ENCODE results near the gene RAB34. TPM values are rescaled to one million over a fixed set of nuclear protein-coding genes. Genes with fewer than 3 reads are reported as not detected.
"Not testable (repeated sequence)": the region's sequence is repeated elsewhere in the genome, so short reads cannot be mapped to it uniquely, and the experiment has no call there.

Gene RAB34
- polyA plus RNA-seq, 3 donors, result 66.7 to 93.3 (median 79.1) TPM

- H3K9me3 ChIP-seq (replicated peaks in 1 of 2; ENCODE audit: control insufficient read depth in 1 of 2, insufficient read depth in 1 of 2, low read length in 2 of 2), result no peaks in the 10 kb centered on the region
- no peak overlapping the region for H3K4me2 ChIP-seq (replicated peaks; ENCODE audit: extremely low read depth, low read length, poor library complexity, severe bottlenecking)
- H4K20me1 ChIP-seq (ENCODE audit: insufficient read depth, low read length), result no peaks in the 10 kb centered on the region
- Mint-ChIP-seq H3K9me3 (peaks cover 0 to 3% (median 0%) of the 10 kb centered on the region in 7 donors), H3K27ac (no peak overlapping the region), H3K27me3 (ENCODE audit: low read depth in 3 of 3) (peaks cover 6 to 21% (median 8%) of the 10 kb centered on the region in 3 donors), H3K4me3 (no peak overlapping the region), H3K4me1 (peaks cover 19% of the 10 kb centered on the region), H3K36me3 (peaks cover 15 to 16% of the 10 kb centered on the region in 2 donors)
- H3K79me2 ChIP-seq (ENCODE audit: insufficient read depth, low read length), result no peaks in the 10 kb centered on the region
- no peak overlapping the region for H3K4me3 ChIP-seq (replicated peaks in 1 of 3; ENCODE audit: low read depth in 2 of 3, low read length in 3 of 3)
- H2AFZ ChIP-seq (ENCODE audit: insufficient read depth, low read depth, low read length, poor library complexity, severe bottlenecking), result no peak overlapping the region
- intact Hi-C loops (cut with micrococcal nuclease), result no loop called here
- no peak for DNase-seq
- no peaks in the 10 kb centered on the region for H3K36me3 ChIP-seq (replicated peaks in 1 of 2; ENCODE audit: control insufficient read depth in 1 of 2, insufficient read depth in 2 of 2, low read length in 2 of 2)
- H3K9ac ChIP-seq (ENCODE audit: insufficient read depth, low read length, poor library complexity, severe bottlenecking), result no peak overlapping the region
- H3K27ac ChIP-seq (ENCODE audit: low read depth in 1 of 2, low read length in 2 of 2), result no peak overlapping the region
- 94% methylated on average over 18 of the region's 22 CpGs for WGBS (ENCODE audit: insufficient coverage)
- peaks cover 24 to 26% of the 10 kb centered on the region in 2 donors for H3K4me1 ChIP-seq (ENCODE audit: control insufficient read depth in 1 of 2, insufficient read depth in 2 of 2, low read length in 2 of 2)
- H3K27me3 ChIP-seq (ENCODE audit: control insufficient read depth in 2 of 2, insufficient read depth in 2 of 2, low read length in 2 of 2), result no peaks in the 10 kb centered on the region
- no peak for TF ChIP-seq CTCF (IDR thresholded peaks at IDR 0.05)
Measured at GRCh38 chr17:28737770-28738679, 20.4 kb upstream of the RAB34 start.

GRCh38 chr17:28737316-28737715, 19.6 kb upstream of the RAB34 start:
- TF ChIP-seq CTCF (IDR thresholded peaks at IDR 0.05), result no peak
- H3K9ac ChIP-seq (ENCODE audit: insufficient read depth, low read length, poor library complexity, severe bottlenecking), result no peak overlapping the region
- H4K20me1 ChIP-seq (ENCODE audit: insufficient read depth, low read length), result no peaks in the 10 kb centered on the region
- H3K4me2 ChIP-seq (replicated peaks; ENCODE audit: extremely low read depth, low read length, poor library complexity, severe bottlenecking), result no peak overlapping the region
- Mint-ChIP-seq H3K4me1 (peaks cover 18% of the 10 kb centered on the region), H3K9me3 (peaks cover 0 to 3% (median 0%) of the 10 kb centered on the region in 7 donors), H3K4me3 (no peak overlapping the region), H3K27ac (no peak overlapping the region), H3K36me3 (peaks cover 15 to 16% of the 10 kb centered on the region in 2 donors), H3K27me3 (ENCODE audit: low read depth in 3 of 3) (peaks cover 6 to 18% (median 8%) of the 10 kb centered on the region in 3 donors)
- 97% methylated on average over 12 of the region's 12 CpGs for WGBS (ENCODE audit: insufficient coverage)
- H2AFZ ChIP-seq (ENCODE audit: insufficient read depth, low read depth, low read length, poor library complexity, severe bottlenecking), result no peak overlapping the region
- intact Hi-C loops (cut with micrococcal nuclease), result no loop called here
- H3K4me1 ChIP-seq (ENCODE audit: control insufficient read depth in 1 of 2, insufficient read depth in 2 of 2, low read length in 2 of 2), result peaks cover 17 to 19% of the 10 kb centered on the region in 2 donors
- no peak for DNase-seq
- no peak overlapping the region for H3K27ac ChIP-seq (ENCODE audit: low read depth in 1 of 2, low read length in 2 of 2)
- no peaks in the 10 kb centered on the region for H3K79me2 ChIP-seq (ENCODE audit: insufficient read depth, low read length)
- no peak overlapping the region for H3K4me3 ChIP-seq (replicated peaks in 1 of 3; ENCODE audit: low read depth in 2 of 3, low read length in 3 of 3)
- no peaks in the 10 kb centered on the region for H3K27me3 ChIP-seq (ENCODE audit: control insufficient read depth in 2 of 2, insufficient read depth in 2 of 2, low read length in 2 of 2)
- H3K36me3 ChIP-seq (replicated peaks in 1 of 2; ENCODE audit: control insufficient read depth in 1 of 2, insufficient read depth in 2 of 2, low read length in 2 of 2), result no peaks in the 10 kb centered on the region
- no peaks in the 10 kb centered on the region for H3K9me3 ChIP-seq (replicated peaks in 1 of 2; ENCODE audit: control insufficient read depth in 1 of 2, insufficient read depth in 1 of 2, low read length in 2 of 2)

GRCh38 chr17:28735913-28736769, 18.5 kb upstream of the RAB34 start:
- H3K4me1 Mint-ChIP-seq; H3K9me3 ChIP-seq (replicated peaks in 1 of 2; ENCODE audit: control insufficient read depth in 1 of 2, insufficient read depth in 1 of 2, low read length in 2 of 2); H4K20me1 ChIP-seq (ENCODE audit: insufficient read depth, low read length); H3K27me3 ChIP-seq (ENCODE audit: control insufficient read depth in 2 of 2, insufficient read depth in 2 of 2, low read length in 2 of 2); H3K9me3 Mint-ChIP-seq; H3K4me3 ChIP-seq (replicated peaks in 1 of 3; ENCODE audit: low read depth in 2 of 3, low read length in 3 of 3); intact Hi-C loops (cut with micrococcal nuclease); H3K36me3 ChIP-seq (replicated peaks in 1 of 2; ENCODE audit: control insufficient read depth in 1 of 2, insufficient read depth in 2 of 2, low read length in 2 of 2); H3K27ac ChIP-seq (ENCODE audit: low read depth in 1 of 2, low read length in 2 of 2); H3K9ac ChIP-seq (ENCODE audit: insufficient read depth, low read length, poor library complexity, severe bottlenecking); H3K4me2 ChIP-seq (replicated peaks; ENCODE audit: extremely low read depth, low read length, poor library complexity, severe bottlenecking); H3K79me2 ChIP-seq (ENCODE audit: insufficient read depth, low read length); DNase-seq; H2AFZ ChIP-seq (ENCODE audit: insufficient read depth, low read depth, low read length, poor library complexity, severe bottlenecking); H3K27ac Mint-ChIP-seq; H3K4me1 ChIP-seq (ENCODE audit: control insufficient read depth in 1 of 2, insufficient read depth in 2 of 2, low read length in 2 of 2); H3K4me3 Mint-ChIP-seq: not testable (repeated sequence)
- H3K27me3 Mint-ChIP-seq (ENCODE audit: low read depth in 3 of 3), result peaks cover 6 to 14% (median 8%) of the 10 kb centered on the region in 3 donors
- peaks cover 15 to 16% of the 10 kb centered on the region in 2 donors for H3K36me3 Mint-ChIP-seq
- no CpG with 5 or more reads among the region's 8 CpGs for WGBS (ENCODE audit: insufficient coverage)
